GM21526 (cell line): ENCODE results near the gene TCF15.

Experiments
- ATAC-seq: cut with Tn5 transposase; IDR thresholded peaks from one replicate; pipeline ENCODE4 v1.9.1; 2021; ENCODE audit warnings: moderate library complexity; ENCODE audit not compliant: unreplicated experiment, low FRiP score

Gene TCF15

GRCh38 chr20:558117-558516, 52.0 kb downstream of the TCF15 start:
- no peak for ATAC-seq

- no peak for ATAC-seq
Observed at GRCh38 chr20:556984-557383, 53.1 kb downstream of the TCF15 start.

GRCh38 chr20:555976-556385, 54.1 kb downstream of the TCF15 start:
- ATAC-seq: no peak
